NCI-H1417 (cell line): ENCODE data around the gene SCYL3.
A peak's percentile ranks its signal among the peaks of the same experiment; 100 is the strongest.
"Not testable (repeated sequence)": the region's sequence is repeated elsewhere in the genome, so short reads cannot be mapped to it uniquely, and the experiment has no call there.

Experiments used
- DNase-seq, 3 experiments: peaks; one replicate each; lab custom pipeline; 2025; lab: John Stamatoyannopoulos, UW

The SCYL3 gene

GRCh38 chr1:169893645-169894423, at the start of gene SCYL3:
TSS of gene SCYL3 (minus strand) at chr1:169893896. CDS start at chr1:169888840, 5,056 bp downstream.
- peak; percentile 98 to 100 (median 99) for DNase-seq

DNA sequence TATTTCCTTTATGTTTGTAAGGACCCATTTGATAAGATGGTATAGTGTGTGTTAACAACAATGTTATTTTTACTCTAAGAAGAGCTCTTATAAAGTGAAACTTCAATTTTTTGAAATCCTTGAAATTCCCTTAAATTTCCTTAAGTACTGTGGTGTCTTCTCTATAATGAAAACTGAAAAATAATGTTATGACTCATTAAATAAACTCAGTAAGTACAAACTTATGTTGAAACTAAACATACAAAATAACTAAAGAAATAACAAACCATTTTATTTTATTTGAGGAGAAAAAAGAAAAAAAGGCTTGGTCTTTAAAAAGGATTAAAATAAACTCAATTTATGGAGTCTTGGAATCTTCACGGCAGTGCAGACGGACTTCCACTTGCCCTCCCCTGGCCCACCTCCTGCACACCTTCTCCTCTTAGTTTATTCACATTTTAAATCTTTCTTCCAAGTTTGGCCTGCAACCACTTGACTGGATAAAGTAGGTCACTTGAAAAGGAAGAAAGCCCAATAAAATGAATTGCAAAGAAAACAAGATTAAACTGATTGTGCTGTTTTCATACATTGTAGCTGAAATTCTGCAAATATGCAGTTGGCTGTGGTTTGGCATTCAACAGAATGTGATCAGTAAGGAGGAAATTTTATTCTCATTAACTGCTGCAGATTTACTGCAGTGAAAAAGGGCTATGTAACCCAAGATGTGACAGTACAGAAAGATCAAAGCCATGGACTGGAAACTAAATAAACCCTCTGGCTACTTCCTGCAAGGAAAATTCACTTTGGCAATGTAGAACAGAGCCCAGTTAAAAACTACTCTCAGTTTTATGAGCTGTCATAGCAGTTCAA, 48.5 kb upstream of the SCYL3 start:
- DNase-seq: peak in 1 of 3 experiments; percentile 16

GRCh38 chr1:169933984-169934725, 40.5 kb upstream of the SCYL3 start:
- DNase-seq: no peak

DNA sequence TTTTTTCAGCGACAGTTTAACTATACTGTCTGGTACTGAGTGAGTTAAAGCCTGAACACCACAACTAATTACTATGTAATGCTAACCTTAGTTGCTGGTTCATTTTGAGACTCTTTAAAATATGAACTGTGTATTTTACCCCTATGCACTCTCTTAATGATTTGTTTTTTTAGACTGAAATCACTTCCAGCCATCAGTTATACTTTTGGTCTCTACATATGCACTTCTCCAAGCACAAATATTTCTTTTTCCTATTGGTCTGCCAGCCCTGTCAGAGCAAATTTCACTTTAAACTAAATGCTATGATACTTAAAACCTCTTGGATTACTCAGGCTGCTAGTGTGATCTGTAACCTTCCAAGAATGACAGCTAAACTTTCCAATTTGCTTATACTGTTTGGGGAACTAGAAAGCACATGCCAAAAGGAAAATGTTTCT, 38.1 kb upstream of the SCYL3 start:
- no peak for DNase-seq

DNA sequence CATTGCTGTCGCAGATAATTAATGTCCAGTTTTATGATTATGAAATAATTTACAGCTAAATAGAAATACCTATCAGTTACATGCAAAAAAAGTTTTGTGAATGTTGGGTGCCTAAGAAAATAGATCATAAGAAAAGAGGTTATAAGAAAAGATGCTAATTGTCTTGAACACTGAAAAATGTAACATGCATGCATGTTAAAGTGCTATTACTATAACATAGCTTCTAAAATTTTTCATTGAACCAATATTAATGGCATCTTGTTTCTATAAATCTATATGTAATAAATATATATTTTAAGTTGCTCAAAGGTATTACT, 35.5 kb upstream of the SCYL3 start:
- no peak for DNase-seq

DNA sequence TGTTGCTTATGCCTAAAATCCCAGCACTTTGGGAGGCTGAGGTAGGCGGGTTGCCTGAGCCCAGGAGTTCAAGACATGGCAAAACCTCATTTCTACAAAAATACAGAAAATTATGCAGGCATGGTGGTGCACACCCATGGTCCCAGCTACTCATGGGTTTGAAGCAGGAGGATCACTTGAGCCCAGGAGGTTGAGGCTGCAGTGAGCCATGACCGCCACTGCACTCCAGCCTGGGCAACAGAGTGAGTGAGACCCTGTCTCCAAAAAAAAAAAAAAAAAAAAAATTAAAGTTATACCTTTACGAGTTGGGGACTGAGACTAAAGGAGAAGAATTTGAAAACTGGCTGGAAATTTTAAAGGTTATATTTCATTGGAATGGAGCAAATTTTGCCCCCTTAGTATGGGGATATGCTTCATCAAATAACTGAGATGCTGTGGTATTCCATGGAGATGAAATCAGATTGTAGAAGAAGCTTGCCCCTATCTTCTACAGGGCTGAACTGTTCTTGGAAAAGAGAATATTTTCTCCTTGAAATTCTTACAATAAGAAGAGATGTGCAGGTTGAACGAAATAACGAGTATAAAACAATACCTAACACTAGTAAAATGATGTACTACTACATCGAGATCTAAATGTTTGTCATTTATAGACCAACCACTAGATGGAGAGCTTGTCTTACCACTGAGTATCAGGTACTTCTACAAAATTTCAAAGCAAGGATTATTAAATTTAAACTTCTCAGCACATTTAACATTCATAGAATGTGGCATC, 34.9 kb upstream of the SCYL3 start:
- DNase-seq: peak; percentile 9 to 75 (median 74)

DNA sequence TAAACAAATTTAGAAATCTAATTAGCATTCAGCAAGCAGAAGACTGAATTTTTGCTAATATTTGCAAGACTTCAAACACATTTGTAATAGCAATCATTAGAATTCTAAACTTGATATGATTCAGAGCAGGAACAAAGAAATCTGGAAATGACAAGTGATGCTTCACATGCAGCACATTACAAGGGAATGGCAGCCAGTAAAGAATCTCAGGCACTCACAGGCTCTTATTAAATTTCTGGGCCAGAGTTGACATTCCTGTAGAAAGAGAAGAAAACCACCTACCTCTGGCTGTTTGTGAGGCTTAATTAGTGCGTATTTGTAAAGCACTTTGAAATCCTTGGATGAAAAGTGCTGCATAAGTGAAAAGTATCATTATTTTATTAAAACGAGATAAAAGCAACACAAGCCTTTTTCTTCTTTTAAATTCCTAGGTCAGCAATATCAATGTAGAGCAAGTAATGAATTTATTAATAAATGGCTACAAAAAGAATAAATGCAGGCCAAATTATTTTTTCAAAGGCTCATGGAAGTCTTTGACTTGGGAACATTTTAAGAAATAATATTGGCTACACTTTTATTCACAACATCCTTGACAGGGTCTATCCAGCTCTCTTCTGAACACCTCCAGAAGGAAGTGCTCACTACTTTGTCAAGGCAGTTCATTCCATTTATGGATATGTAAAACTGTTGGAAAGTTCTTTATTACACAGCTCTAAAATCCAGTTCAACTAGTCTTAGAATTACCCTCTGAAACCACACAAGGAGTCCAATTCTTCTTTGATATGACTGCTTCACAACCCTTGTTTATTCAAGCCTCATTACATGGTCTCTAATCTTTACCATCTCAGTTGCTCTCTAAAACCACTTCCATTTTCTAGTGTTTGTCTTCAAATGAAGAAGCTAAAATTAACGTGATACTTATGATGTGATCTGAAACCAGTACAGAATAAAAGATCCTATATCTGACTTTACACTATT, 32.1 kb upstream of the SCYL3 start:
- peak in 2 of 3 experiments; percentile 11 to 75 for DNase-seq

GRCh38 chr1:169924829-169925228, 31.1 kb upstream of the SCYL3 start:
- no peak for DNase-seq

GRCh38 chr1:169924063-169924462, 30.4 kb upstream of the SCYL3 start:
- no peak for DNase-seq

DNA sequence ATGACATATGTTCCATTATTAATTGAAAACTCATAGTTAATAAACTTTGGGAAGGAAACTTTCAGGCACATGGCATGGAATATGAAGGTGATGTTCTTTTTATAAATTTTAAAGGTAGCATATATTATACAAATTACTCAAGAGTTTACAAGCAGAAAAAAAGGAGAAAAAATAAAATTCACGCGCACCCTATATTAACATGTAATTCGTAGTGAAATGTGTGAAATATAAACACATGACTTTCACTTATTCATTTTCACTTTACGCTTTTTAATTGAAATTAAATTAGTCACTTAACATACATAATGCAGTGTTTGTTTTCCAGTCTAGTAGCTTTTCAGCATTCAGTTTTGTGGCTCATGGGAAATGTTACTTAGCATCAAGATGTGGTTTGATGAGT, 27.4 kb upstream of the SCYL3 start:
- no peak for DNase-seq

DNA sequence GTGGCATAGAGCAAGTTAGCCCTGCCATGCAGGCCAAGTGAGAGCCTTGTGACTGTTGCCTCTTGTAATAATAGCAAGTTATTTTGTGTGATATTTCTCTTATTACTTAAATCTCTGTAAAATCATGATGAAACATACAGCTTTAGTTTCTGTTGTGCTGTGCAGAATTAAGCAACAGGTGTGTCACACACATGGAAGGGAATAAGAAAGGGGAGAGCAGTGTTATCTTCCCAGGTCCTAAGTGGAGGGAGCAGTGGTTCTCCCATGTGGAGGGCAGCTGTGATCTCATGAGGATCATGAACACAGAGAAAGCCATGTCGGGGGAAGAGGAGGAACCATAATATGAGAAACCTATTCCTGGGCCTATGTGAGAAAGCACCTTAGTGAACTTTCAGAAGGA, 25.2 kb upstream of the SCYL3 start:
- no peak for DNase-seq

- DNase-seq: not testable (repeated sequence)
These were observed 24.5 kb upstream of the SCYL3 start for GRCh38 chr1:169918220-169918619.

DNA sequence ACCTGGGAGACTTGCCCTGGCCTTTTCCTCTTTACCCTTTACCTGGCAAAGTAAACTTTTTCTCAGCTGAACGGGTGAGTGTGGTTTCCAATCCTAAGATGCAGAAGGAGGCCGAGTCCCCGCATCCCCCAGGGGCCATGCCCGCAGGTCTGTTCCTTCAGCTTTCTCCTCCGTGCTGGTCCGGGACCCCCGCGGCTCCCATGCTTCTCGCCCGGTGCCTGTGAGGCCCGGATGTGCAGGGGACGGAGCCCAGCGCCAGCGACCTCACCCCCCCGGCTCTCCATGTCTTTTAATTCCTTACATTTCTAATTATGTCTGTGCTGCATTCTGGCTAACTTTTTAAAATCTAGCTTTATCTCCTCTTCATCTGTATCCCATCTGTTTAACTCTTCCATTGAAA, 21.5 kb upstream of the SCYL3 start:
- DNase-seq: no peak

GRCh38 chr1:169914531-169914930, 20.8 kb upstream of the SCYL3 start:
- DNase-seq: no peak

DNA sequence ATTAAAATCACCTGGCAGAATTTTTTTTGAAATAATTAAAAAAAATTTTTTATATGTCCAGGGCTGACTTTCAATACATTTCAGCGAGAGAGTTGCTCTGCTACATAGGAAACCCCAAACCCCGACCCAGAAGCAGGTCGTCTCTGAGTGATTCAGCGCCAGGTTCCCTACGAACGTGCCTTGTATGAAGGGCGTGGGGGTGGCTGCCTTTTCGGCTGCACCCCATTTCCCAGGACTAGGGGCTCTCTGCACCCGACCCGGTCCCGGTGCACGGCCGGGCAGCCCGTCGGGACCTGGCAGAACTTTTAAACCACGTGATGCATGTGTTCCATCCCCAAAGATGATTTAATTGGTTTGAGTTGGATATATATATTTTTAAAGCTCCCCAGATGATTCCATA, 15.8 kb upstream of the SCYL3 start:
- no peak for DNase-seq

DNA sequence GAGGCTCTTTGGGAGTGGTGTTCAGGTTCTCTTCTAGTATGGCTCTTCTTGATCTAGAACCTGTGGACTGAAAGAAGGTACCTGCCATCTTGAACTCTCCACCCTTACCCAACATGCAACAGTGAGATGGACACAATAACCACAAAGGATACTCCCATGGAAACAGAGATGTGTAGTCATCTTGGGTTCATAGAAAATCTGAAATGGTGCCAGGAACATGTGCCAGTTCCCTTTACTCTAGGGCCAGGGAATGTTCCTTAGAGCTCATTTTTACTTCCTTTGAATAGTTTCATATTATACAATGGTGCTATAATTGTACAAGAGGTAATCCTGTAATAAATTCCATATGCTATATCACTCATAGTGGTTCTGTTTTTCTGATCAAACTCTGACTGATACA, 13.2 kb upstream of the SCYL3 start:
- DNase-seq: no peak

DNA sequence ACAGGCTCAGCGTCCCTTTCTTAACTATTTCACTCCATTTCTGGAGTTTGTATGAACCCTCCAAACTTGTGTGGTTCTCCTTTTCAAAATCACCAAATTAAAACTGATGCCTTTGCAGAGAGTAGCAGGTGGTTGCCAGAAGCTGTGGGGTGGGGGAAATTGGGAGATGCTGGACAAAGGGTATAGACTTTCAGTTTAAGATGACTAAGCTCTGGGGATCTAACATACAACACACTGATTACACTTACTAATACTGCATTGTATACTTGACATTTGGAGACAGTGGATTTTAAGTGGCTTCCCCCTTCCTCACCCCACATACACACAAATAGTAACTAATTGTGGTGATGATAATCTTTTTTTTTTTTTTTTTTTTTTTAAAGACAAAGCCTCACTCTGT, 11.1 kb upstream of the SCYL3 start:
- no peak for DNase-seq

GRCh38 chr1:169902751-169903150, 9.1 kb upstream of the SCYL3 start:
- DNase-seq: no peak

DNA sequence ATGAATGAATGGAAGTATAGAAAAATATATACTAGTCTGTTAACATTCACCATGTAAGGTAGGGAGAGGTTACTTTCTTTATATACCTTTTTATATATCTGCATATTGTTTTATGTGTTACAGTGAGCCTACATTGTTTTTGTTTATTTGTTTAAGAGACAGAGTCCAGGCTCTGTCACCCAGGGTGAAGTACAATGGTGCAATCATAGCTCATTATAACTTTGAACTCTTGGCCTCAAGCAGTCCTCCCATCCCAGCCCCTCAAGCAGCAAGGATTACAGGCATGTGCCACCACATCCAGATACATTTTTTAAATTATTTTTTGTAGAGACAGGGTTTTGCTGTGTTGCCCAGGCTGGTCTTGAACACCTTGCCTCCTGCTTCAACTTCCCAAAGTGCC, 7.4 kb upstream of the SCYL3 start:
- no peak for DNase-seq

- no peak for DNase-seq
These were observed 6.9 kb upstream of the SCYL3 start for GRCh38 chr1:169900571-169900970.
